ENCODE measurements around the gene FRMD4A. TPM values are rescaled to one million over a fixed set of nuclear protein-coding genes. Genes with fewer than 3 reads are reported as not detected.

Gene FRMD4A
- total RNA-seq, 1 experiment from 2014 or later = 19.6 TPM

GRCh38 chr10:13853854-13854253 lies 476.9 kb downstream of the FRMD4A start:
- no peak overlapping the region for H3K27ac Mint-ChIP-seq
- Histone ChIP-seq H3K27ac (ENCODE audit: insufficient read length, low read depth, low read length) (no peak overlapping the region), H2BK5ac (ENCODE audit: insufficient read length, low read length) (no peak overlapping the region), H2BK120ac (ENCODE audit: low read depth, low read length, poor library complexity, severe bottlenecking) (no peak overlapping the region), H4K8ac (replicated peaks; ENCODE audit: insufficient read length, low read depth, low read length) (no peak overlapping the region), H3T11ph (ENCODE audit: low read length) (no peak overlapping the region), H2BK20ac (ENCODE audit: low read depth, low read length, poor library complexity, severe bottlenecking) (no peak overlapping the region), H3K4me1 (ENCODE audit: insufficient read depth, low read length) (no peaks in the 10 kb centered on the region), H4K5ac (ENCODE audit: insufficient read length, low read depth, low read length) (no peak overlapping the region), H3K23me2 (ENCODE audit: insufficient read length, low read depth, low read length, poor library complexity, severe bottlenecking) (no peaks in the 10 kb centered on the region), H3K79me2 (ENCODE audit: insufficient read depth, low read length) (no peaks in the 10 kb centered on the region), H4K20me1 (ENCODE audit: control insufficient read depth, insufficient read depth, insufficient read length) (no peaks in the 10 kb centered on the region), H3K9ac (ENCODE audit: extremely low read depth, insufficient read length, low read length) (no peak overlapping the region), H3K14ac (ENCODE audit: insufficient read depth, low read length) (no peak overlapping the region), H2AK5ac (ENCODE audit: insufficient read length, low read length) (no peak overlapping the region), H3K27me3 (ENCODE audit: insufficient read depth, low read length) (no peaks in the 10 kb centered on the region), H3K4me2 (ENCODE audit: insufficient read depth, insufficient read length, low read length) (no peak overlapping the region), H2BK15ac (ENCODE audit: low read depth, low read length) (no peak overlapping the region), H4K91ac (ENCODE audit: insufficient read length, low read depth, low read length) (no peak overlapping the region), H3K4ac (ENCODE audit: low read depth, low read length) (no peak overlapping the region), H2AFZ (ENCODE audit: low read length) (no peak overlapping the region), H3K79me1 (ENCODE audit: insufficient read depth, low read depth, low read length, poor library complexity, severe bottlenecking) (no peaks in the 10 kb centered on the region), H3K9me3 (ENCODE audit: control insufficient read depth, low read depth, low read length) (no peaks in the 10 kb centered on the region), H3K18ac (ENCODE audit: insufficient read length, low read depth, low read length) (no peak overlapping the region), H2BK12ac (ENCODE audit: insufficient read length, low read depth, low read length) (no peak overlapping the region), H3K56ac (ENCODE audit: insufficient read length, low read depth, low read length) (no peak overlapping the region), H3K23ac (ENCODE audit: insufficient read length, low read depth, low read length) (no peak overlapping the region)
- no peak for TF ChIP-seq CTCF (conservative IDR thresholded peaks at IDR 0.05)
- peaks cover 6% of the 10 kb centered on the region in 2 experiments for H3K4me1 Mint-ChIP-seq
- peaks cover 0 to 4% (median 3%) of the 10 kb centered on the region in 3 experiments; a peak in 2 of 7 replicates for H3K36me3 Mint-ChIP-seq (ENCODE audit: insufficient read depth in 1 of 3, low read depth in 3 of 3)
- no peaks in the 10 kb centered on the region; the same call in 1 of the 2 replicates for H3K27me3 Mint-ChIP-seq (ENCODE audit: low read depth)
- no CpG with 5 or more reads among the region's 6 CpGs for WGBS (ENCODE audit: extremely low coverage, insufficient read length, low lambda C conversion rate)
- no peaks in the 10 kb centered on the region for H3K9me3 Mint-ChIP-seq
- no peak for DNase-seq
- no peak overlapping the region for H3K4me3 Mint-ChIP-seq

All from H9 (cell line).